SIG-M5 treated with dmso at 0.1 percent for 504 hours (cell line): ENCODE results near the gene OVCA2.

Experiments
- DNase-seq: peaks from one replicate; lab custom pipeline; 2025; ENCODE audit not compliant: unreplicated experiment; lab: John Stamatoyannopoulos, UW

OVCA2 gene

GRCh38 chr17:2030779-2031163 is 11.1 kb upstream of the OVCA2 start:
- no peak for DNase-seq

GRCh38 chr17:2033153-2033552 is 8.7 kb upstream of the OVCA2 start:
- DNase-seq, result no peak

- DNase-seq, result no peak
These were observed 7.7 kb upstream of the OVCA2 start for GRCh38 chr17:2034157-2034556.

- DNase-seq, result no peak
These were observed 6.8 kb upstream of the OVCA2 start for GRCh38 chr17:2034806-2035540.

- no peak for DNase-seq
These were observed 6.0 kb upstream of the OVCA2 start for GRCh38 chr17:2035541-2036488.

GRCh38 chr17:2037155-2037554 is 4.7 kb upstream of the OVCA2 start:
- no peak for DNase-seq

GRCh38 chr17:2040219-2040827 is 1.5 kb upstream of the OVCA2 start:
- DNase-seq, result no peak

- no peak for DNase-seq
These were observed 771 bp upstream of the OVCA2 start for GRCh38 chr17:2040942-2041560.

GRCh38 chr17:2042390-2042847 is 597 bp downstream of the OVCA2 start:
- DNase-seq, result no peak

GRCh38 chr17:2042933-2043332 is 1.1 kb downstream of the OVCA2 start:
- DNase-seq, result no peak

- DNase-seq, result no peak
These were observed 2.0 kb downstream of the OVCA2 start for GRCh38 chr17:2043785-2044184.

- DNase-seq, result no peak
These were observed 2.6 kb downstream of the OVCA2 start for GRCh38 chr17:2044263-2044894.

- no peak for DNase-seq
These were observed 5.8 kb downstream of the OVCA2 start for GRCh38 chr17:2047590-2047989.

GRCh38 chr17:2048805-2049204 is 7.0 kb downstream of the OVCA2 start:
- DNase-seq, result no peak

GRCh38 chr17:2049333-2050299 is 7.8 kb downstream of the OVCA2 start:
- DNase-seq, result peak; percentile 55

GRCh38 chr17:2050300-2051060 is 8.7 kb downstream of the OVCA2 start:
- DNase-seq, result no peak

GRCh38 chr17:2051061-2051932 is 9.5 kb downstream of the OVCA2 start:
- no peak for DNase-seq
